Body of pancreas (tissue), 4 donors: ENCODE results near the gene WASF3.

Source experiments
- CTCF ChIP-seq, 7 experiments: fragments of 450-650 bp in 4 of 7; fragments of 200-600 bp in 3 of 7; sonication (generic) in 3 of 7; IDR thresholded peaks; one replicate each; pipeline ENCODE4 v1.5.1; 2016 to 2019; ENCODE audit warnings: antibody characterized with exemption in 7 of 7
- POLR2A ChIP-seq, 3 donors: fragments of 450-650 bp; IDR thresholded peaks; one replicate each; pipeline ENCODE4 v1.6.1; 2016; ENCODE audit warnings: antibody characterized with exemption in 3 of 3, mild to moderate bottlenecking in 2 of 3

GRCh38 chr13:26600343-26600742 is 42.9 kb downstream of the WASF3 start:
- no peak for TF ChIP-seq CTCF (IDR thresholded peaks at IDR 0.05)
- TF ChIP-seq POLR2A (IDR thresholded peaks at IDR 0.05) = no peak
